OCI-M2 (cell line): ENCODE data around the gene CCDC80.
A peak's percentile ranks its signal among the peaks of the same experiment; 100 is the strongest.
"Not testable (repeated sequence)": the region's sequence is repeated elsewhere in the genome, so short reads cannot be mapped to it uniquely, and the experiment has no call there.

Source experiments
- DNase-seq: peaks from one replicate; lab custom pipeline; 2025; ENCODE audit not compliant: unreplicated experiment; lab: John Stamatoyannopoulos, UW

CCDC80 gene

GRCh38 chr3:112640930-112641801 lies at the start of gene CCDC80:
Gene CCDC80, minus strand, starts transcription at chr3:112641143. Its CDS starts 1,238 bp downstream, at chr3:112639905.
- DNase-seq: no peak

- no peak for DNase-seq
Observed at GRCh38 chr3:112689989-112690388, 49.0 kb upstream of the CCDC80 start.

GRCh38 chr3:112689385-112689784 lies 48.4 kb upstream of the CCDC80 start:
- DNase-seq: no peak

- no peak for DNase-seq
Observed at GRCh38 chr3:112688819-112689218, 47.9 kb upstream of the CCDC80 start.

GRCh38 chr3:112688085-112688769 lies 47.3 kb upstream of the CCDC80 start:
- no peak for DNase-seq

- DNase-seq: no peak
Observed at GRCh38 chr3:112687616-112688015, 46.7 kb upstream of the CCDC80 start.

GRCh38 chr3:112687211-112687610 lies 46.3 kb upstream of the CCDC80 start:
- no peak for DNase-seq

- no peak for DNase-seq
Observed at GRCh38 chr3:112685956-112686799, 45.2 kb upstream of the CCDC80 start.

GRCh38 chr3:112685420-112685819 lies 44.5 kb upstream of the CCDC80 start:
- no peak for DNase-seq

- no peak for DNase-seq
Observed at GRCh38 chr3:112682361-112682760, 41.4 kb upstream of the CCDC80 start.

GRCh38 chr3:112681822-112682325 lies 40.9 kb upstream of the CCDC80 start:
- DNase-seq: no peak

GRCh38 chr3:112676659-112677234 lies 35.8 kb upstream of the CCDC80 start:
- peak; percentile 16 for DNase-seq

- DNase-seq: no peak
Observed at GRCh38 chr3:112675943-112676535, 35.1 kb upstream of the CCDC80 start.

GRCh38 chr3:112675349-112675748 lies 34.4 kb upstream of the CCDC80 start:
- no peak for DNase-seq

- DNase-seq: no peak
Observed at GRCh38 chr3:112672716-112673541, 32.0 kb upstream of the CCDC80 start.

GRCh38 chr3:112671930-112672715 lies 31.2 kb upstream of the CCDC80 start:
- no peak for DNase-seq

GRCh38 chr3:112670824-112671223 lies 29.9 kb upstream of the CCDC80 start:
- no peak for DNase-seq

- no peak for DNase-seq
Observed at GRCh38 chr3:112667599-112667998, 26.7 kb upstream of the CCDC80 start.

- DNase-seq: not testable (repeated sequence)
Observed at GRCh38 chr3:112665009-112665408, 24.1 kb upstream of the CCDC80 start.
